H1 (cell line): ENCODE measurements around the gene DOCK8. TPM values are rescaled to one million over a fixed set of nuclear protein-coding genes. Genes with fewer than 3 reads are reported as not detected.

Experiments used
- CTCF ChIA-PET: fragments of 300-600 bp; sonication (Branson Sonifier 250); formaldehyde crosslinking; loops from one replicate; lab custom pipeline; 2021; ENCODE audit not compliant: partially characterized antibody; lab: Charles Lee
- POLR2A ChIA-PET: fragments of 300-600 bp; sonication (Branson Sonifier 250); formaldehyde crosslinking; loops from one replicate; lab custom pipeline; 2021; ENCODE audit warnings: inconsistent platforms; ENCODE audit not compliant: partially characterized antibody; lab: Charles Lee
- DNase-seq, 2 experiments: peaks; one replicate each; pipeline versions ENCODE4 v3.0.0 to v3.0.0-alpha.2; 2010 to 2022; ENCODE audit warnings: low spot score in 2 of 2, low read depth in 1 of 2, mixed read lengths in 1 of 2
- FAIRE-seq: peaks from 2 replicates; lab custom pipeline; 2011; peaks lifted over from hg19 to GRCh38; lab: Jason Lieb, UNC
- H2AFZ ChIP-seq: 2 replicates; pipeline ENCODE4 v1.8.1; 2012; ENCODE audit warnings: low read length, inconsistent platforms
- H2AK5ac ChIP-seq: 2 replicates; pipeline ENCODE4 v1.6.1; 2013; ENCODE audit warnings: low read depth, low read length
- H2BK120ac ChIP-seq: replicated peaks from 2 replicates; pipeline ENCODE3; 2013; ENCODE audit warnings: low read depth, low read length, inconsistent platforms
- H2BK12ac ChIP-seq: 2 replicates; pipeline ENCODE4 v1.6.1; 2013; ENCODE audit warnings: low read depth, low read length
- H2BK15ac ChIP-seq: 2 replicates; pipeline ENCODE4 v1.6.1; 2013; ENCODE audit warnings: low read length
- H2BK20ac ChIP-seq: 2 replicates; pipeline ENCODE4 v1.6.1; 2013; ENCODE audit warnings: low read length
- H2BK5ac ChIP-seq: 2 replicates; pipeline ENCODE4 v1.6.1; 2013; ENCODE audit warnings: low read depth, low read length
- H3K14ac ChIP-seq: 2 replicates; pipeline ENCODE4 v1.6.1; 2013; ENCODE audit warnings: inconsistent platforms; ENCODE audit not compliant: insufficient read length
- H3K18ac ChIP-seq: 2 replicates; pipeline ENCODE4 v1.6.1; 2013; ENCODE audit warnings: low read length; ENCODE audit errors: extremely low read depth
- H3K23ac ChIP-seq: 2 replicates; pipeline ENCODE4 v1.6.1; 2013; ENCODE audit warnings: inconsistent platforms; ENCODE audit not compliant: insufficient read length
- H3K23me2 ChIP-seq: 2 replicates; pipeline ENCODE4 v1.6.1; 2013; ENCODE audit warnings: low read depth, low read length
- H3K27ac ChIP-seq: 2 replicates; pipeline ENCODE4 v1.6.1; 2011; ENCODE audit warnings: low read depth, low read length, inconsistent platforms
- H3K27me3 ChIP-seq, 4 experiments: replicated peaks in 1 of 4; 1 replicate in 1 of 4; 2 replicates in 3 of 4; pipeline versions ENCODE4 v1.6.1 to v1.8.1; 2011 to 2013; ENCODE audit warnings: low read length in 3 of 4, mild to moderate bottlenecking in 3 of 4, inconsistent platforms in 2 of 4, mixed read lengths in 2 of 4, moderate library complexity in 1 of 4; ENCODE audit not compliant: control insufficient read depth in 3 of 4, insufficient read depth in 3 of 4; ENCODE audit errors: extremely low read depth in 1 of 4
- H3K36me3 ChIP-seq, 4 experiments: 2 replicates each; pipeline versions ENCODE4 v1.6.1 to v1.8.1; 2011 to 2013; ENCODE audit warnings: mild to moderate bottlenecking in 4 of 4, low read length in 3 of 4, moderate library complexity in 2 of 4, control low read depth in 1 of 4, inconsistent platforms in 1 of 4; ENCODE audit not compliant: insufficient read depth in 4 of 4, control insufficient read depth in 2 of 4
- H3K4ac ChIP-seq: replicated peaks from 2 replicates; pipeline ENCODE3; 2013; ENCODE audit warnings: low read length, low read depth, mixed read lengths, inconsistent platforms; ENCODE audit not compliant: insufficient read length
- H3K4me1 ChIP-seq, 4 experiments: replicated peaks in 1 of 4; 1 replicate in 1 of 4; 2 replicates in 3 of 4; pipeline versions ENCODE4 v1.6.1 to v1.8.1; 2011 to 2013; ENCODE audit warnings: low read length in 3 of 4, inconsistent platforms in 2 of 4, mixed read lengths in 1 of 4; ENCODE audit not compliant: insufficient read depth in 4 of 4, control insufficient read depth in 3 of 4
- H3K4me2 ChIP-seq, 2 experiments: 2 replicates each; pipeline versions ENCODE4 v1.6.1 to v1.8.1; 2011 to 2013; ENCODE audit warnings: low read depth in 2 of 2, low read length in 2 of 2, control low read depth in 1 of 2, inconsistent platforms in 1 of 2, mild to moderate bottlenecking in 1 of 2; ENCODE audit not compliant: insufficient read depth in 1 of 2
- H3K4me3 ChIP-seq, 4 experiments: fragments of 200-600, 300-600 bp in 1 of 4; sonication (generic), shearing (Covaris generic), sonication (Bioruptor Twin) in 1 of 4; 2 replicates each; pipeline versions ENCODE4 v1.5.1 to v1.8.1; 2011 to 2016; ENCODE audit warnings: low read length in 4 of 4, low read depth in 3 of 4, control low read depth in 2 of 4, inconsistent platforms in 2 of 4, mild to moderate bottlenecking in 2 of 4, mixed read lengths in 1 of 4, moderate library complexity in 1 of 4; ENCODE audit not compliant: insufficient read depth in 2 of 4; ENCODE audit errors: extremely low read depth in 1 of 4
- H3K56ac ChIP-seq: replicated peaks from 2 replicates; pipeline ENCODE3; 2013; ENCODE audit warnings: low read depth, mild to moderate bottlenecking, mixed read lengths, low read length, inconsistent platforms; ENCODE audit not compliant: insufficient read length
- H3K79me1 ChIP-seq: 2 replicates; pipeline ENCODE4 v1.6.1; 2013; ENCODE audit warnings: low read depth, low read length, control low read depth
- H3K79me2 ChIP-seq, 2 experiments: 2 replicates each; pipeline versions ENCODE4 v1.6.1 to v1.8.1; 2012 to 2013; ENCODE audit warnings: low read length in 2 of 2, mild to moderate bottlenecking in 2 of 2, inconsistent platforms in 1 of 2; ENCODE audit not compliant: insufficient read depth in 2 of 2, control insufficient read depth in 1 of 2
- H3K9ac ChIP-seq, 4 experiments: replicated peaks in 1 of 4; 1 replicate in 1 of 4; 2 replicates in 3 of 4; pipeline versions ENCODE4 v1.6.1 to v1.8.1; 2011 to 2013; ENCODE audit warnings: low read depth in 3 of 4, low read length in 3 of 4, control low read depth in 2 of 4, mild to moderate bottlenecking in 2 of 4, moderate library complexity in 2 of 4, inconsistent platforms in 1 of 4; ENCODE audit errors: extremely low read depth in 1 of 4
- H3K9me3 ChIP-seq, 2 experiments: 2 replicates each; pipeline versions ENCODE4 v1.6.1 to v1.8.1; 2012 to 2013; ENCODE audit warnings: mild to moderate bottlenecking in 2 of 2, moderate library complexity in 2 of 2, control low read depth in 1 of 2, inconsistent platforms in 1 of 2, low read depth in 1 of 2, low read length in 1 of 2, mixed read lengths in 1 of 2; ENCODE audit not compliant: insufficient read depth in 2 of 2
- H4K20me1 ChIP-seq, 2 experiments: replicated peaks in 1 of 2; 2 replicates each; pipeline versions ENCODE3 to v1.8.1; 2011 to 2013; ENCODE audit warnings: inconsistent platforms in 2 of 2, low read length in 2 of 2, mild to moderate bottlenecking in 1 of 2; ENCODE audit not compliant: insufficient read depth in 2 of 2, control insufficient read depth in 1 of 2
- H4K5ac ChIP-seq: 2 replicates; pipeline ENCODE4 v1.6.1; 2013; ENCODE audit warnings: low read length, low read depth, mixed read lengths, inconsistent platforms; ENCODE audit not compliant: insufficient read length
- H4K8ac ChIP-seq: 2 replicates; pipeline ENCODE4 v1.8.0; 2013; ENCODE audit warnings: mild to moderate bottlenecking, moderate library complexity, low read length, inconsistent platforms; ENCODE audit not compliant: insufficient read depth; ENCODE audit errors: extremely low read depth
- H4K91ac ChIP-seq: replicated peaks from 2 replicates; pipeline ENCODE3; 2013; ENCODE audit warnings: low read length, mixed read lengths, inconsistent platforms; ENCODE audit not compliant: insufficient read length
- RFX5 ChIP-seq: IDR thresholded peaks from 2 replicates; pipeline ENCODE4 v1.6.1; 2011; ENCODE audit warnings: low read depth, low read length, improper control_type of control experiment, borderline replicate concordance
- WGBS, 2 experiments: shearing (Covaris generic) in 1 of 2; methylation state at CpG; one replicate each; pipeline versions ENCODE4 v1.1.6 to v1.1.7; 2013 to 2015; ENCODE audit warnings: low lambda C conversion rate in 2 of 2, mixed read lengths in 2 of 2, inconsistent platforms in 1 of 2, low coverage in 1 of 2, missing lambda C conversion rate in 1 of 2; ENCODE audit not compliant: insufficient replicate concordance in 2 of 2, insufficient coverage in 1 of 2, insufficient read length in 1 of 2; ENCODE audit errors: extremely low coverage in 1 of 2, missing lambda C conversion rate in 1 of 2; 5-methylcytosine and 5-hydroxymethylcytosine counted together
- polyA plus RNA-seq, 7 experiments: library from polyadenylated mRNA; depleted of rRNA in 3 of 7; stranded (reverse) in 5 of 7; unstranded in 2 of 7; fragments of >200 nt in 5 of 7; fragments of 200-250 nt in 2 of 7; gene quantifications; 1 replicate in 5 of 7; 2 replicates in 1 of 7; 4 replicates in 1 of 7; pipeline versions ENCODE4 v1.2.1 to v1.2.3, GENCODE V29; 2011 to 2013; ENCODE audit warnings: missing spikeins in 2 of 7, mixed read lengths in 2 of 7
- total RNA-seq: library from RNA; stranded (reverse); fragmentation: NEBNext Ultra II Directional; extraction: Animal tissue kit (Norgen Biotek cat#: 25700); gene quantifications from 2 replicates; pipeline ENCODE4 v1.2.1, GENCODE V29; 2021

The DOCK8 gene
- total and polyA plus RNA-seq, 2 of the 8 experiments (the other 6 are each of a cell fraction or from before 2014, with no cell fraction given) = 0.57 to 2.0 TPM

DNA sequence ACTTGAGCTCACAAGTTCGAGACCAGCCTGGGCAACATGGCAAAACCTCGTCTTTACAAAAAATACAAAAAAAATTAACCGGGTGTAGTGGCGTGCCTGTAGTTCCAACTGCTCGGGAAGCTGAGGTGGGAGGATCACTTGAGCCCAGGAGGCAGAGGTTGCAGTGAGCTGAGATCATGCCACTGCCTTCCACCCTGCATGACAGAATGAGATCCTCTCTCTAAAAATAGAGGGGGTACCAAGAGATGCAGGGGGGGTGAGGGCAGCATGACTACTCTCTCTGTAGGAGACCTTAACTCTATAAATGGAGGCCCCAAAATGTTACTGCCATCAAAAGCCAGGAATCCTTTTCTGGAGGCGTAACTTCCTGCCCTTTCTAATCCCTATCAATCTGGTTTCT lies 243.9 kb downstream of the DOCK8 start:
- Histone ChIP-seq H3K27me3 (no peaks in the 10 kb centered on the region), H3K56ac (no peak overlapping the region), H3K27ac (no peak overlapping the region), H3K36me3 (no peaks in the 10 kb centered on the region), H2AFZ (no peak overlapping the region), H3K9ac (no peak overlapping the region), H2BK5ac (no peak overlapping the region), H4K5ac (no peak overlapping the region), H3K79me1 (no peaks in the 10 kb centered on the region), H2AK5ac (no peak overlapping the region), H3K79me2 (no peaks in the 10 kb centered on the region), H3K4me2 (no peak overlapping the region), H4K91ac (no peak overlapping the region), H2BK12ac (no peak overlapping the region), H2BK120ac (no peak overlapping the region), H3K14ac (no peak overlapping the region), H3K4ac (no peak overlapping the region), H2BK15ac (no peak overlapping the region), H3K9me3 (no peaks in the 10 kb centered on the region), H3K18ac (no peak overlapping the region), H2BK20ac (no peak overlapping the region), H3K23ac (no peak overlapping the region), H3K23me2 (no peaks in the 10 kb centered on the region), H3K4me3 (no peak overlapping the region), H4K20me1 (no peaks in the 10 kb centered on the region), H4K8ac (no peak overlapping the region), H3K4me1 (no peaks in the 10 kb centered on the region; a peak in 1 of 7 replicates)
- CTCF ChIA-PET = interaction anchor here (0.6 to 1.8 kb wide), 4 partner anchors 12 to 220 kb away, joined by 3 to 8 read pairs (median 4); no protein-coding TSS in a partner anchor
- 87% methylated on average over 6 of the region's 6 CpGs; no CpG with 5 or more reads in 1 of the 2 experiments for WGBS, 2 experiments
- TF ChIP-seq RFX5 = no peak
- no peak for FAIRE-seq
- POLR2A ChIA-PET = no interaction called here
- no peak for DNase-seq
